Small intestine (tissue), 7 donors: Measurements from ENCODE around the gene LRRN3. TPM values are rescaled to one million over a fixed set of nuclear protein-coding genes. Genes with fewer than 3 reads are reported as not detected.

Source experiments
- DNase-seq, 2 donors: peaks; one replicate each; pipeline versions ENCODE4 v3.0.0 to v3.0.0-alpha.2; 2013
- FAIRE-seq: peaks from 2 replicates; lab custom pipeline; 2012; peaks lifted over from hg19 to GRCh38; lab: Jason Lieb, UNC
- H3K27ac ChIP-seq, 3 donors: one replicate each; pipeline ENCODE4 v1.5.1; 2013; ENCODE audit warnings: low read length in 2 of 3, mild to moderate bottlenecking in 2 of 3, control low read depth in 1 of 3, inconsistent platforms in 1 of 3, low read depth in 1 of 3, moderate library complexity in 1 of 3
- H3K27me3 ChIP-seq, 3 donors: one replicate each; pipeline ENCODE4 v1.6.1; 2013; ENCODE audit warnings: low read length in 3 of 3, inconsistent platforms in 1 of 3; ENCODE audit not compliant: control insufficient read depth in 3 of 3, insufficient read depth in 3 of 3
- H3K36me3 ChIP-seq, 3 donors: one replicate each; pipeline ENCODE4 v1.6.1; 2013; ENCODE audit warnings: low read length in 3 of 3, inconsistent platforms in 1 of 3, low read depth in 1 of 3, mild to moderate bottlenecking in 1 of 3, moderate library complexity in 1 of 3; ENCODE audit not compliant: control insufficient read depth in 3 of 3, insufficient read depth in 2 of 3
- H3K4me1 ChIP-seq, 3 donors: one replicate each; pipeline ENCODE4 v1.6.1; 2013; ENCODE audit warnings: low read length in 2 of 3, inconsistent platforms in 1 of 3, low read depth in 1 of 3, mild to moderate bottlenecking in 1 of 3, moderate library complexity in 1 of 3; ENCODE audit not compliant: control insufficient read depth in 3 of 3, insufficient read depth in 2 of 3
- H3K4me3 ChIP-seq, 3 donors: one replicate each; pipeline ENCODE4 v1.5.1; 2013; ENCODE audit warnings: low read length in 3 of 3, control low read depth in 1 of 3, inconsistent platforms in 1 of 3, low read depth in 1 of 3, mild to moderate bottlenecking in 1 of 3, moderate library complexity in 1 of 3
- H3K9me3 ChIP-seq, 2 donors: one replicate each; pipeline ENCODE4 v1.6.1; 2013; ENCODE audit warnings: low read depth in 1 of 2, low read length in 1 of 2; ENCODE audit not compliant: control insufficient read depth in 2 of 2, insufficient read depth in 1 of 2
- WGBS, 3 donors: extraction: QIAGEN DNeasy Blood & Tissue Kit; methylation state at CpG; one replicate each; pipeline ENCODE4 v1.1.7; 2013; 5-methylcytosine and 5-hydroxymethylcytosine counted together
- polyA plus RNA-seq, 4 donors: library from polyadenylated mRNA; stranded (reverse) in 3 of 4; unstranded in 1 of 4; fragments of 200-250 nt in 3 of 4; fragments of 120-200 nt in 1 of 4; gene quantifications; one replicate each; pipeline versions ENCODE4 v1.2.1 to v1.2.3, GENCODE V29; 2013
- donor health status: healthy with polysubstance abuse.
- donor health status: control.
- donor health status: control.
- donor health status: Bipolar disorder and iron deficiency.
- donor health status: healthy.

The LRRN3 gene
- polyA plus RNA-seq, 4 donors, result 0.27 to 2.0 (median 0.72) TPM; not detected in 1

DNA sequence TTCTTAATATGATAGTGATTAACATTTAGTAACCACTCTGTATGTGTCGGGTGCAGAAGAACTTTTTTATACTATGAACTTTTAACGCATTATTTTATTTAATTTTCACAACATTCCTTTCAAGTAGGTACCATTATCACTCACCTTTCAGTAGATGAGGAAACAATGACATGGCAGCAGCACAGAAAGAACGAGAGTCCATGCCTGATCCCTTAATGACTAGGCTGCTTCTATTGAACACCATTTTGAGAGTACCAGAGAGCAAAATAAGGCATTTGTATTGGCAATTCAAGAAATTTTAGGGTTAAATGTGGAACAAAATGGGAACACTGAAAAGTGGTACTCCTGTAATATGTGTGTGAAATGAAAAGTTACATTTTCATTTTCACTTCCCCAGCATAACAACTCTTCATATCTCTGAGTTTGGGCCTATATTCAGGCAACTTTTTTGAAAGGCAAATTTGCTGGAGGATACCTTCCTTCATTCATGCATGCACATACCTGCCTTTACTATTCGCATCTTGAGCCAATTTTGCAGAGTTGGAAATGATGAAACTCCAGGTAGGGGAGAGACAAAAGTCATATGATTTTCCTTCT, 12.8 kb downstream of the LRRN3 start:
- H3K27ac ChIP-seq, result no peak overlapping the region

DNA sequence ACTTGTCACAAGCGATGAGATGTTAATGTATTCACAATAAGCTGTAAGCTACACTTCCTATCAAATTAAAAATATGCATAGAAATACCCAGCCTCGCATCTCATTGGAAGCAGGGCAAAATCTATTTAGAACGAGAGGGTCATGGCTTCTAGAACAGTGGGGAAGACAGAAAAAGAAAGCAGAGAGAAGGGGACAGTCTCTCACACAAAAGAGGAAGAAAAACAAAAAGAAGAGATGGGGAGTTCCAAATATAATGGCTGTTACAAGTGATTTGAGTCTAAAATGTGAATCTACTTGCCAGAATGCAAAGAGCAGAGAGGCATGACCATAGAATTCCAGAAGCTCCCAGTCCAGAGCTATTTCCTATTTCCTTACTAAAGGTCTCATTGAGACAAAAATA, 13.8 kb downstream of the LRRN3 start:
- Histone ChIP-seq H3K4me3 (no peak overlapping the region), H3K36me3 (no peaks in the 10 kb centered on the region), H3K27me3 (no peaks in the 10 kb centered on the region), H3K27ac (no peak overlapping the region), H3K4me1 (no peaks in the 10 kb centered on the region), H3K9me3 (no peaks in the 10 kb centered on the region)
- FAIRE-seq, result no peak
- WGBS, 3 donors, result 85 to 91% (median 90%) methylated on average over 3 of the region's 3 CpGs
- no peak for DNase-seq

More for the DNA sequence above, 12.8 kb downstream of the LRRN3 start:
- Histone ChIP-seq H3K27me3 (no peaks in the 10 kb centered on the region), H3K4me1 (no peaks in the 10 kb centered on the region), H3K4me3 (no peak overlapping the region), H3K36me3 (no peaks in the 10 kb centered on the region), H3K9me3 (no peaks in the 10 kb centered on the region)
- 79 to 88% (median 87%) methylated on average over 4 of the region's 4 CpGs for WGBS, 3 donors
- DNase-seq, result no peak
- no peak for FAIRE-seq

DNA sequence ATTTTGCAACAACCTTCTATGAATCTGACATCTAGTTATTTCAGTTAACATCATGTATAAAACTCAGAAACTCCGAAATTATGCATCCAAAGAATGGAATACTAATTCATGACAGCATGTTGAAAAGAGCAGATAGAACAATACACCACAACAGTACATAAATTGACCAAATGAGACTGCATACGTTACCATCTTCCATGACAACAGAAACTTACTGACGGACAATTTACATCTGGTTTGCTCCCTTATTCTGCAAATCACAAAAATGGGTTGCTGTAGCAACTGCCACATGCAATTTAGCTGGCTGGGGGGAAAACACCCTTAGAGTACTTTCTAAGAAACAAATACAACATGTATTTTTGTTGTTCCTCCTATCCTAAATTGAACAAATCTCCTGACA, 14.3 kb downstream of the LRRN3 start:
- Histone ChIP-seq H3K27me3 (no peaks in the 10 kb centered on the region), H3K36me3 (no peaks in the 10 kb centered on the region), H3K9me3 (no peaks in the 10 kb centered on the region), H3K27ac (no peak overlapping the region), H3K4me3 (no peak overlapping the region), H3K4me1 (no peaks in the 10 kb centered on the region)
- 92 to 95% (median 92%) methylated on average over 3 of the region's 3 CpGs for WGBS, 3 donors
- no peak for DNase-seq
- no peak for FAIRE-seq

DNA sequence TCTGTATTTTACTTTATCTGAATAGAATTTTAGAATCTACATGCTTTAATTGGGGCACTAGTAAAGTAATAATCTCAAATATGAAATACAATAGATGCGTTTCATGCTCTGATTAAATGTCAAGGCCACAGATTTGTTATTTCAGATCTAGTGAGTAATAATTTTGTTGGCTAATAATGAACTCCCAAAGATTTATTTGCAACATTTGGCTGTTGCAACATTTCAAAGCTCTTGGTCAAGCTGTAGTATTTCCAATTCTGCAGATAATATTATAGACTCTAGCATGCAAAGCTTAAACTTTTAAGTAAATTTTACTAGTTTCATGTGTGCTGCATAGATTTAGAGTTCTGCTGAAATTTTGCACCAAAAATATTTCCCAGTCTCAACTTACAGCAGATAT, 16.7 kb downstream of the LRRN3 start:
- no peak for DNase-seq
- Histone ChIP-seq H3K27me3 (no peaks in the 10 kb centered on the region), H3K4me3 (no peak overlapping the region), H3K36me3 (no peaks in the 10 kb centered on the region), H3K9me3 (no peaks in the 10 kb centered on the region), H3K4me1 (no peaks in the 10 kb centered on the region), H3K27ac (no peak overlapping the region)
- FAIRE-seq, result no peak
- 61 to 86% (median 66%) methylated on average over 1 of the region's 1 CpG for WGBS, 3 donors

DNA sequence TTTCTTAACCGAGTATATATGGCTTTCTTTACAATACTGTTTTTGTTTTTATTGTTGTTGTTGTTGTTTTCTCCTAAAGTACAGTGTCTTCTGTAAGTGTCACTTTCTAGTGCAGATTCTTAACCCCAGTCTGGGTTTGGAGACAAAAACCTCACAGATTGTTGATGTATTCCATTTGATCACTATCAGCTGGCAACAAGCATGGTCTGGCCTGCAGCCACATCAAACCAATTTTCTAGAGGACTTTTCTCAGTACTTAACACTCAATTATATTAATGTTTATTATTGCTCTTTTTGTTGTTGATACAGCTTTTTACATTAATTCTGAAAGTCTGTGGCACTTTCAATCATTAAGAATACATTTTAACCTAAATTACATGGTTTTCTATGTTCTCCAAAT, 17.1 kb downstream of the LRRN3 start:
- no peak for FAIRE-seq
- no peak overlapping the region for H3K27ac ChIP-seq
- 70 to 97% (median 93%) methylated on average over 1 of the region's 1 CpG for WGBS, 3 donors

DNA sequence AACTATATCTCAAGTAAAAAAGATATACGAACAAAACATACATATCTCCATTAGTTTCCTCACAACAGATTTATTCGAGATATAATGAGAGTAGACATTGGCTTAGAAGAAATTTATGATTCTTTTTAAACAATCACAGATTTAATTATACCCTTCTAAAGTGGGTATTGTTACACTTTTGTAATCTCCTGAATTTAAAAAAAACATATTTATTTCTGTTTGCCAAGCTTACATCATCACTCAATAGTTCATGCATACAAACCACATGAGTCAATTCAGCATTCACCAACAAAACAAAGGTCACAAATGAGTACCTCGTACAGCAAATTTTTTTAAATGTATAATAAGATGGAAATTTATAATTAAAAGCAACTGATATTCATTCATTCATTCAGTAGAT, 17.6 kb downstream of the LRRN3 start:
- H3K9me3 ChIP-seq, result no peaks in the 10 kb centered on the region
- H3K27me3 ChIP-seq, result no peaks in the 10 kb centered on the region
- H3K4me1 ChIP-seq, result no peaks in the 10 kb centered on the region
- DNase-seq (no peak), FAIRE-seq (peak; percentile 65)
- H3K36me3 ChIP-seq, result no peaks in the 10 kb centered on the region
- whole genome bisulfite sequencing, 3 donors, result 65 to 69% (median 65%) methylated on average over 3 of the region's 3 CpGs
- no peak overlapping the region for H3K4me3 ChIP-seq
- H3K27ac ChIP-seq, result no peak overlapping the region

More for the DNA sequence above, 17.1 kb downstream of the LRRN3 start:
- Histone ChIP-seq H3K9me3 (no peaks in the 10 kb centered on the region), H3K4me3 (no peak overlapping the region), H3K4me1 (no peaks in the 10 kb centered on the region), H3K27me3 (no peaks in the 10 kb centered on the region), H3K36me3 (no peaks in the 10 kb centered on the region)
- DNase-seq, result no peak

DNA sequence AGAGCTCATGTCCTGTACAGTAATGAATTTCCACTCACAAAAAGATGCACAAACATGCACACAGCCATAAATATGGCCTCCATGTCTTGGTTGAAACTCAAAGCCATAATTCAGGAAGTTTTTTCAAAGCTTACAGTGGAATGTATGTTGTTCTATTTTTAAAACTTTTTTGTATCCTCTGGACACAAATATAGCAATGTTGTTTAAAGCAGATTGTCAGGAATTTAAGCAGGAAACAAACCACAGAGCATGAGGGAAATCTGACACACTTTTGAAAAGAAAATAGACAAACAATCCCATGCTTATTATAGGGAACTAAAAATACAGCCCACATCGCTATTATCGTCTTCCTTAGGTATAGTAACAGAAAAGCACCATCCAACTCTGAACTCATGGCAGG, 21.5 kb downstream of the LRRN3 start:
- Histone ChIP-seq H3K9me3 (no peaks in the 10 kb centered on the region), H3K4me3 (no peak overlapping the region), H3K27me3 (no peaks in the 10 kb centered on the region), H3K27ac (no peak overlapping the region), H3K4me1 (no peaks in the 10 kb centered on the region), H3K36me3 (no peaks in the 10 kb centered on the region)
- WGBS, 3 donors, result 80 to 93% (median 80%) methylated on average over 2 of the region's 2 CpGs
- DNase-seq (no peak), FAIRE-seq (no peak)

DNA sequence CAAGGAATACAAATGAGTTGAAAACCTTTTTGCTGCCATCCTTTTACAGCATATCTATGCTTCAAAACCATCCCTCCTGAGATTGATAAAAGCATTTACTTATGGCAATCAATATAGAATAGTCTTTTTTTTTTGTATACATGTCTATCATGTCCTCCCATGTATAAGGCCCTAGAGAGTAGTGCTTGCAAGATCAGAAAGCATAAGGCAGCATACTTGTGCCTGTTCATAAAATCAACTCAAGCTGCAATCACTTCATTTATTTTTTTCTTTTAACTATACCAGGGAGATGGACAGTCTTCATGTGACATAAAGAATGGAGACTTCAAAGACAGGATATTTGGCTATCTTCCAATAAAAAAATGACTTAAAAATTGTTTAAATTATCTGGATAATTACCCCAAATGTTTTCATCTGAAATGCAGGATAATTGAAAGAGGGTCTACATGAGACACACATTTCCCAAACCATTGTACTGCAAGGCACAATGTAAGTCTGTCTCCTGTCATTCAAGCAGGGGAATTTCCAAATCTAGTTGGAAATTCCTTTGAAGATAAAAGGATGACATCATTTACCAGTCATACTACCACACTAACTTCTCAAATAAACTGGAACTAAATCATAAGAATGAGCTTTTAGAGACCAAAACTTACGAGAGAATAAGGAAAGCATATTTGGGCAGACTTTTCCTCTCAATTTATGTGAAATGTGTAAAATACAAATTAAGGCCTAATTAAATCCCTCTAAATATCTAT, 22.5 kb downstream of the LRRN3 start:
- no peaks in the 10 kb centered on the region for H3K9me3 ChIP-seq
- no peak for FAIRE-seq
- WGBS, 3 donors, result 66 to 76% (median 72%) methylated on average over 1 of the region's 1 CpG

More for the DNA sequence above, 22.5 kb downstream of the LRRN3 start:
- Histone ChIP-seq H3K27me3 (no peaks in the 10 kb centered on the region), H3K36me3 (no peaks in the 10 kb centered on the region), H3K4me1 (no peaks in the 10 kb centered on the region), H3K4me3 (no peak overlapping the region), H3K27ac (no peak overlapping the region)
- no peak for DNase-seq
